Tibial nerve (tissue), 4 donors: ENCODE results near the gene SLC22A5.

Source experiments
- CTCF ChIP-seq, 5 experiments: fragments of 200-600 bp in 3 of 5; fragments of 450-650 bp in 2 of 5; sonication (generic) in 3 of 5; IDR thresholded peaks; one replicate each; pipeline ENCODE4 v1.5.1; 2016 to 2019; ENCODE audit warnings: antibody characterized with exemption in 5 of 5, mild to moderate bottlenecking in 3 of 5, moderate library complexity in 2 of 5
- EP300 ChIP-seq, 2 donors: sonication (generic); formaldehyde crosslinking; IDR thresholded peaks; one replicate each; pipeline ENCODE4 v1.6.1; 2017; ENCODE audit warnings: antibody characterized with exemption in 2 of 2, mild to moderate bottlenecking in 1 of 2
- POLR2A ChIP-seq, 2 donors: fragments of 450-650 bp; IDR thresholded peaks; one replicate each; pipeline ENCODE4 v1.6.1; 2017; ENCODE audit warnings: antibody characterized with exemption in 2 of 2, mild to moderate bottlenecking in 2 of 2, moderate library complexity in 2 of 2

DNA sequence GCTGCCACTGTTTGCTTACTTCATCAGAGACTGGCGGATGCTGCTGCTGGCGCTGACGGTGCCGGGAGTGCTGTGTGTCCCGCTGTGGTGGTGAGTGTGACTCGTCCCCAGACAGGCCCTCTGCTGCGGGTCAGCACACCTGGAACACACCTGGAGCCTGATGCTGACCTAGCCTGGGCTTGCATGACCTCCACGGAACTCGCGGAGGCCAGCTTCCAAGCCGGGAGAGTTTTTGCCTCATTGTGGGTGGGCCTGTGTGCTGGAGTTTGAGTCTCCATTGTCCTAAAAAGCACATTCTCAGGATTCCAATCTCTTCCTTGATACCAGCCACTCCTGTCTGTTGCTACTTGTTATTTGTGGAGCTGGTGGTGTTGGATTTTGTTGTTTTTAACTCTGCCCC, 47.2 kb upstream of the SLC22A5 start:
- TF ChIP-seq POLR2A (IDR thresholded peaks at IDR 0.05) = no peak
- TF ChIP-seq CTCF (IDR thresholded peaks at IDR 0.05) = no peak
- TF ChIP-seq EP300 (IDR thresholded peaks at IDR 0.05) = no peak
